Measurements from ENCODE around the gene UNC5A. TPM values are rescaled to one million over a fixed set of nuclear protein-coding genes. Genes with fewer than 3 reads are reported as not detected.

UNC5A gene
- total RNA-seq, 1 donor from 2014 or later = not detected

- no peak for DNase-seq (ENCODE audit: low spot score)
Measured at GRCh38 chr5:176929654-176930053, 119.3 kb downstream of the UNC5A start.

Other genes with a start within 250 kb of the UNC5A start
- 0.13 TPM for gene GPRIN1, start 200.4 kb upstream of the UNC5A start, total RNA-seq
- gene SNCB, start 180.0 kb upstream of the UNC5A start, total RNA-seq = not detected
- not detected for gene EIF4E1B, start 179.9 kb upstream of the UNC5A start, total RNA-seq
- 33.8 TPM for gene TSPAN17, start 163.1 kb upstream of the UNC5A start, total RNA-seq
- 5.6 TPM for gene HK3, start 88.8 kb downstream of the UNC5A start, total RNA-seq
- gene UIMC1, start 196.2 kb downstream of the UNC5A start, total RNA-seq = 52.5 TPM
- gene ZNF346, start 212.1 kb downstream of the UNC5A start, total RNA-seq = 26.2 TPM

Data from ureter (tissue), 1 donor.